IMR-90 (cell line): ENCODE measurements around the gene ANXA2.

ENCODE experiments used
- BHLHE40 ChIP-seq: fragments of 150-350 bp; IDR thresholded peaks from 2 replicates; pipeline ENCODE4 v1.6.1; 2016; ENCODE audit warnings: mild to moderate bottlenecking, low read depth, low read length
- CTCF ChIP-seq: conservative IDR thresholded peaks from 2 replicates; pipeline ENCODE4 v1.5.1; 2012; ENCODE audit warnings: mild to moderate bottlenecking, low read depth, low read length, improper control_type of control experiment
- POLR2A ChIP-seq: IDR thresholded peaks from 2 replicates; pipeline ENCODE4 v1.6.1; 2012; ENCODE audit warnings: mild to moderate bottlenecking, low read depth, low read length

DNA sequence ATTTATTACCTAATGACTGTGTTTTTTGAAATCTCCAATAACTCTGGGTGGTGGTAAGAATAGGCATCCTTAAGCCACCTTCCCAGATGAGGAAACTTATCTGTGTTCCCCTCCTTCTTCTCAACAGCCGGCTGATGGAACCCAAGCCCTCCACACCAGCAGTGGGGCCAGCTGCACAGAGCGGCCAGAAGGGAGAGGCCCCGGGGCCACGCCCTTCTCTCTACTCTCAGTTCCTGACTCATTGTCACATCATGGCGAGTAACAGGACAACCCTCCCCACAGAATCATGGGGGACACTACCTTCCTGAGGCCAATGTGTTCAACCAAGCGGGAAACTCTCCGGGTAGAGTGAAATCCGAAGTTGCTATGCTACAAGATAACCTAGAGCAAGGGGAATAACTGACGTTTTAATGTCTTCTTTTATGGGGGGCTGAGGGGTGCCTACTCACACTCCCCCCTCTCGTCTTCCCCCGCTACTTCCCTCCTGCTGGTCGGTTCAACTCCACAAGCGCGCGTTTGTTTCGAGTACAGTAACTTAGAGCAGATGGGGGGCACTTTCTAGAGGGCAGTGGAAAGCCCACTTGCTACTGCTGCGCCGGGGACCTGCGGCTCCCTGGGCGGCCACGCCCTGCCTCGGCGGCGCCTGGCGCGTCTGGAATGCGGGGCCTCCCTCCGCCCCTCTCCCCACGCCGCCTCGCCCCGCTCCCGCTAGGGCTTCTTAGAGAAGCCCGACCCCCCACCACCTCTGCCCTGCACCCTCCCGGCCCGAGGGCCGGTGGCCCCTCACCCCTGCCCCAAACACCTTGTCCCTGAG, 621 bp downstream of the ANXA2 start:
- TF ChIP-seq CTCF (no peak), BHLHE40 (no peak), POLR2A (no peak; the same call in none of the 2 replicates)
